ENCODE data around the gene FMN1. TPM values are rescaled to one million over a fixed set of nuclear protein-coding genes. Genes with fewer than 3 reads are reported as not detected.
A peak's percentile ranks its signal among the peaks of the same experiment; 100 is the strongest.

Gene FMN1
- total and polyA plus RNA-seq, 2 donors from 2014 or later = 0.71 to 44.8 TPM

- intact Hi-C loops (cut with DNase I) = no loop called here
- no peak overlapping the region for H3K4me3 ChIP-seq (ENCODE audit: low read length in 3 of 3)
Observed at GRCh38 chr15:32864051-32864450, 330.5 kb downstream of the FMN1 start.

GRCh38 chr15:32861761-32862160 lies 332.8 kb downstream of the FMN1 start:
- Histone ChIP-seq H3K4me1 (ENCODE audit: control insufficient read depth in 2 of 3, insufficient read depth in 2 of 3, low read depth in 1 of 3, low read length in 3 of 3) (peaks cover 0 to 2% (median 0%) of the 10 kb centered on the region in 3 donors), H3K27me3 (ENCODE audit: control insufficient read depth, insufficient read depth, low read length) (no peaks in the 10 kb centered on the region), H3K9ac (ENCODE audit: low read length in 3 of 3) (peak overlapping the region in 1 of 3 donors; percentile 44), H3K36me3 (ENCODE audit: control insufficient read depth in 2 of 3, insufficient read depth in 3 of 3, low read length in 3 of 3) (no peaks in the 10 kb centered on the region), H3K4me3 (ENCODE audit: low read length in 3 of 3) (peak overlapping the region in 2 of 3 donors; percentile 9 to 33), H3K9me3 (ENCODE audit: control insufficient read depth in 2 of 3, insufficient read depth in 1 of 3, low read length in 3 of 3) (no peaks in the 10 kb centered on the region), H3K27ac (ENCODE audit: low read depth in 2 of 2, low read length in 2 of 2) (no peak overlapping the region)
- FAIRE-seq (no peak), DNase-seq (peak; percentile 64 to 86 (median 78))
- TF ChIP-seq, protein P1, sequence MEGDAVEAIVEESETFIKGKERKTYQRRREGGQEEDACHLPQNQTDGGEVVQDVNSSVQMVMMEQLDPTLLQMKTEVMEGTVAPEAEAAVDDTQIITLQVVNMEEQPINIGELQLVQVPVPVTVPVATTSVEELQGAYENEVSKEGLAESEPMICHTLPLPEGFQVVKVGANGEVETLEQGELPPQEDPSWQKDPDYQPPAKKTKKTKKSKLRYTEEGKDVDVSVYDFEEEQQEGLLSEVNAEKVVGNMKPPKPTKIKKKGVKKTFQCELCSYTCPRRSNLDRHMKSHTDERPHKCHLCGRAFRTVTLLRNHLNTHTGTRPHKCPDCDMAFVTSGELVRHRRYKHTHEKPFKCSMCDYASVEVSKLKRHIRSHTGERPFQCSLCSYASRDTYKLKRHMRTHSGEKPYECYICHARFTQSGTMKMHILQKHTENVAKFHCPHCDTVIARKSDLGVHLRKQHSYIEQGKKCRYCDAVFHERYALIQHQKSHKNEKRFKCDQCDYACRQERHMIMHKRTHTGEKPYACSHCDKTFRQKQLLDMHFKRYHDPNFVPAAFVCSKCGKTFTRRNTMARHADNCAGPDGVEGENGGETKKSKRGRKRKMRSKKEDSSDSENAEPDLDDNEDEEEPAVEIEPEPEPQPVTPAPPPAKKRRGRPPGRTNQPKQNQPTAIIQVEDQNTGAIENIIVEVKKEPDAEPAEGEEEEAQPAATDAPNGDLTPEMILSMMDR (IDR thresholded peaks at IDR 0.05; ENCODE audit: borderline replicate concordance, extremely low read depth, insufficient read depth) = no peak
- intact Hi-C loops (cut with DNase I) = no loop called here

More at GRCh38 chr15:32864051-32864450, 330.5 kb downstream of the FMN1 start:
- Histone ChIP-seq H3K4me1 (ENCODE audit: control insufficient read depth in 2 of 3, insufficient read depth in 2 of 3, low read depth in 1 of 3, low read length in 3 of 3) (peaks cover 0 to 4% (median 0%) of the 10 kb centered on the region in 3 donors), H3K27me3 (ENCODE audit: control insufficient read depth, insufficient read depth, low read length) (no peaks in the 10 kb centered on the region), H3K27ac (ENCODE audit: low read depth in 2 of 2, low read length in 2 of 2) (no peak overlapping the region), H3K36me3 (ENCODE audit: control insufficient read depth in 2 of 3, insufficient read depth in 3 of 3, low read length in 3 of 3) (no peaks in the 10 kb centered on the region), H3K9me3 (ENCODE audit: control insufficient read depth in 2 of 3, insufficient read depth in 1 of 3, low read length in 3 of 3) (no peaks in the 10 kb centered on the region), H3K9ac (ENCODE audit: low read length in 3 of 3) (no peak overlapping the region)
- FAIRE-seq (no peak), DNase-seq (no peak)
- TF ChIP-seq, protein P1 (IDR thresholded peaks at IDR 0.05; ENCODE audit: borderline replicate concordance, extremely low read depth, insufficient read depth) = no peak

DNA sequence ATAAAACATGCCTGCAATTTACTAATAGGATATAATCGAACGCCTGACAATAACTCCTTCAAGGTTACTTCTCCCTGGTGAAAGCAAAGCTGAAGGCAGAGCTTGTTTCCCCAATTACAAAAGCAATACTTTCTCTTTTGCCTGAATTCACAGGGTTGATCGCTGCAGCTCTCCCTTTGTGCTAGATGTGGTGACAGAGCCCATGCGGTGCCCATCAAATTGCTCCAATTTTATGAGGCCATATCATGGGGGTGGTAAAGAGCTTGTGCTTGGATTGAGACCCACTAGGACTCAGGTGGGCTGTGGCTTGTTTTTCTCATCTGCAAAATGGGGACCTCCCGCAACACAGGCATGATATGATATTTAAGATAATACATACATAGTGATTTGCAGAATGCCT lies 333.3 kb downstream of the FMN1 start:
- no peak overlapping the region for H3K27ac ChIP-seq (ENCODE audit: low read depth in 2 of 2, low read length in 2 of 2)
- FAIRE-seq = no peak

More for the DNA sequence above, 333.3 kb downstream of the FMN1 start:
- TF ChIP-seq, protein P1 (IDR thresholded peaks at IDR 0.05; ENCODE audit: borderline replicate concordance, extremely low read depth, insufficient read depth) = no peak
- no peaks in the 10 kb centered on the region for H3K36me3 ChIP-seq (ENCODE audit: control insufficient read depth in 2 of 3, insufficient read depth in 3 of 3, low read length in 3 of 3)
- H3K9me3 ChIP-seq (ENCODE audit: control insufficient read depth in 2 of 3, insufficient read depth in 1 of 3, low read length in 3 of 3) = no peaks in the 10 kb centered on the region
- H3K4me3 ChIP-seq (ENCODE audit: low read length in 3 of 3) = no peak overlapping the region
- no peak for DNase-seq
- intact Hi-C loops (cut with DNase I) = no loop called here
- H3K9ac ChIP-seq (ENCODE audit: low read length in 3 of 3) = no peak overlapping the region
- H3K4me1 ChIP-seq (ENCODE audit: control insufficient read depth in 2 of 3, insufficient read depth in 2 of 3, low read depth in 1 of 3, low read length in 3 of 3) = peaks cover 0 to 2% (median 0%) of the 10 kb centered on the region in 3 donors
- H3K27me3 ChIP-seq (ENCODE audit: control insufficient read depth, insufficient read depth, low read length) = no peaks in the 10 kb centered on the region
